HEK293 (cell line): Measurements from ENCODE around the gene TMSB15C.
"Not testable (repeated sequence)": the region's sequence is repeated elsewhere in the genome, so short reads cannot be mapped to it uniquely, and the experiment has no call there.

Source experiments
- CTCF ChIA-PET: fragments of 350-600 bp; formaldehyde crosslinking; extraction: SDS; loops from one replicate; lab custom pipeline; 2021; ENCODE audit warnings: antibody characterized with exemption; lab: Yijun Ruan, JAX
- POLR2A ChIA-PET: fragments of 300-600 bp; formaldehyde crosslinking; extraction: SDS; loops from one replicate; lab custom pipeline; 2020; ENCODE audit warnings: antibody characterized with exemption, inconsistent platforms; lab: Yijun Ruan, JAX
- H3K27ac ChIP-seq: fragments of 200-500 bp; sonication (Bioruptor generic); 2 replicates; pipeline ENCODE4 v1.5.1; 2014; ENCODE audit warnings: low read depth, low read length, control low read depth, inconsistent platforms; ENCODE audit errors: extremely low read depth
- H3K36me3 ChIP-seq, 2 experiments: fragments of 200-500 bp in 1 of 2; sonication (Bioruptor generic) in 1 of 2; 1 replicate in 1 of 2; 2 replicates in 1 of 2; pipeline ENCODE4 v1.5.1; 2014 to 2017; ENCODE audit warnings: inconsistent platforms in 2 of 2, low read length in 2 of 2; ENCODE audit not compliant: control insufficient read depth in 2 of 2, insufficient read depth in 1 of 2
- H3K4me1 ChIP-seq: fragments of 200-500 bp; sonication (Bioruptor generic); 2 replicates; pipeline ENCODE4 v1.5.1; 2014; ENCODE audit warnings: mild to moderate bottlenecking, low read length, inconsistent platforms; ENCODE audit not compliant: control insufficient read depth, insufficient read depth
- H3K4me3 ChIP-seq: 2 replicates; pipeline ENCODE4 v1.5.1; 2011; ENCODE audit warnings: low read depth, mild to moderate bottlenecking, control low read depth, low read length, moderate library complexity
- H3K9me3 ChIP-seq: fragments of 200-500 bp; sonication (Bioruptor generic); 2 replicates; pipeline ENCODE4 v1.5.1; 2014; ENCODE audit warnings: low read depth, low read length, inconsistent platforms; ENCODE audit not compliant: control insufficient read depth, insufficient read depth
- BCL11A ChIP-seq: fragments of 450-650 bp; formaldehyde crosslinking; IDR thresholded peaks from 2 replicates; pipeline ENCODE4 v1.5.1; 2016; ENCODE audit warnings: low read depth, missing biosample characterization, missing genetic modification characterization
- GLIS1 ChIP-seq: fragments of 450-650 bp; formaldehyde crosslinking; IDR thresholded peaks from 2 replicates; pipeline ENCODE4 v1.5.1; 2016; ENCODE audit warnings: missing biosample characterization, missing genetic modification characterization
- KLF1 ChIP-seq: fragments of 450-650 bp; formaldehyde crosslinking; IDR thresholded peaks from 2 replicates; pipeline ENCODE4 v1.5.1; 2016; ENCODE audit warnings: missing biosample characterization, missing genetic modification characterization
- SETDB1 ChIP-seq: IDR thresholded peaks from one replicate; pipeline ENCODE4 v1.6.1; 2017; ENCODE audit warnings: mild to moderate bottlenecking, low read length, moderate library complexity, mixed read lengths; ENCODE audit not compliant: insufficient read length
- SP2 ChIP-seq: fragments of 450-650 bp; formaldehyde crosslinking; IDR thresholded peaks from 2 replicates; pipeline ENCODE4 v1.5.1; 2016; ENCODE audit warnings: missing biosample characterization, missing genetic modification characterization
- WT1 ChIP-seq: fragments of 450-650 bp; formaldehyde crosslinking; IDR thresholded peaks from 2 replicates; pipeline ENCODE4 v1.5.1; 2016; ENCODE audit warnings: missing biosample characterization, missing genetic modification characterization
- YY1 ChIP-seq: fragments of 450-650 bp; formaldehyde crosslinking; IDR thresholded peaks from 2 replicates; pipeline ENCODE4 v1.5.1; 2018; ENCODE audit warnings: missing biosample characterization, missing genetic modification characterization
- ZBTB1 ChIP-seq: fragments of 450-650 bp; formaldehyde crosslinking; IDR thresholded peaks from 2 replicates; pipeline ENCODE4 v1.5.1; 2016; ENCODE audit warnings: missing biosample characterization, missing genetic modification characterization
- ZNF121 ChIP-seq: fragments of 450-650 bp; formaldehyde crosslinking; IDR thresholded peaks from 2 replicates; pipeline ENCODE4 v1.5.1; 2016; ENCODE audit warnings: missing biosample characterization, missing genetic modification characterization
- ZNF221 ChIP-seq: fragments of 450-650 bp; formaldehyde crosslinking; IDR thresholded peaks from 2 replicates; pipeline ENCODE4 v1.5.1; 2017; ENCODE audit warnings: missing biosample characterization, missing genetic modification characterization, borderline replicate concordance
- ZNF394 ChIP-seq: fragments of 450-650 bp; formaldehyde crosslinking; IDR thresholded peaks from 2 replicates; pipeline ENCODE4 v1.5.1; 2016; ENCODE audit warnings: missing biosample characterization, missing genetic modification characterization, mild to moderate bottlenecking, moderate library complexity, borderline replicate concordance
- ZNF48 ChIP-seq: fragments of 450-650 bp; formaldehyde crosslinking; IDR thresholded peaks from 2 replicates; pipeline ENCODE4 v1.5.1; 2016; ENCODE audit warnings: missing biosample characterization, missing genetic modification characterization
- ZNF544 ChIP-seq: fragments of 450-650 bp; formaldehyde crosslinking; IDR thresholded peaks from 2 replicates; pipeline ENCODE4 v1.5.0; 2017; ENCODE audit warnings: missing biosample characterization, missing genetic modification characterization
- ZNF571 ChIP-seq: fragments of 450-650 bp; formaldehyde crosslinking; IDR thresholded peaks from 2 replicates; pipeline ENCODE4 v1.5.0; 2017; ENCODE audit warnings: missing biosample characterization, missing genetic modification characterization
- ZNF626 ChIP-seq: fragments of 450-650 bp; sonication (Bioruptor Pico); formaldehyde crosslinking; IDR thresholded peaks from 2 replicates; pipeline ENCODE4 v1.5.1; 2018; ENCODE audit warnings: missing biosample characterization, missing genetic modification characterization, inconsistent platforms
- ZNF629 ChIP-seq: fragments of 450-650 bp; formaldehyde crosslinking; IDR thresholded peaks from 2 replicates; pipeline ENCODE4 v1.5.1; 2017; ENCODE audit warnings: missing biosample characterization, missing genetic modification characterization
- ZNF707 ChIP-seq: fragments of 450-650 bp; formaldehyde crosslinking; IDR thresholded peaks from 2 replicates; pipeline ENCODE4 v1.5.1; 2016; ENCODE audit warnings: missing biosample characterization, missing genetic modification characterization
- ZNF791 ChIP-seq: fragments of 450-650 bp; formaldehyde crosslinking; IDR thresholded peaks from 2 replicates; pipeline ENCODE4 v1.5.1; 2016; ENCODE audit warnings: missing biosample characterization, missing genetic modification characterization
- ZXDB ChIP-seq: fragments of 450-650 bp; formaldehyde crosslinking; IDR thresholded peaks from 2 replicates; pipeline ENCODE4 v1.5.1; 2016; ENCODE audit warnings: missing biosample characterization, missing genetic modification characterization

TMSB15C gene

GRCh38 chrX:104112326-104112951, 36.4 kb upstream of the TMSB15C start, which contains the start of gene ZCCHC18 (continued):
- peak; percentile 26; the same call in 1 of the 2 replicates for TF ChIP-seq GLIS1 (tag by site-specific recombination)
- no peak for TF ChIP-seq ZNF571 (tag by site-specific recombination)
- no peak for TF ChIP-seq ZBTB1 (tag by site-specific recombination)
- TF ChIP-seq WT1 (tag by site-specific recombination) = no peak
- no peak for TF ChIP-seq ZNF707
- no peak for TF ChIP-seq ZNF791 (tag by site-specific recombination)
- TF ChIP-seq ZNF629 (tag by site-specific recombination) = no peak
- peak; percentile 33; the same call in 1 of the 2 replicates for TF ChIP-seq KLF1 (tag by site-specific recombination)
- no peak for TF ChIP-seq ZNF221 (tag by site-specific recombination)
- no peak for TF ChIP-seq SETDB1
- TF ChIP-seq SP2 (tag by site-specific recombination) = peak; percentile 69
- no peak for TF ChIP-seq ZNF626 (tag by site-specific recombination)
- no peak for TF ChIP-seq ZNF48 (tag by site-specific recombination)
- peak; percentile 83 for TF ChIP-seq ZXDB
- no peak for TF ChIP-seq BCL11A

GRCh38 chrX:104110491-104111240, 34.6 kb upstream of the TMSB15C start:
- POLR2A ChIA-PET, H3K27ac ChIP-seq: not testable (repeated sequence)
- CTCF ChIA-PET = interaction anchor here (1.7 to 2.2 kb wide), 2 partner anchors 12 to 26 kb away, joined by 7 read pairs; no protein-coding TSS in a partner anchor

GRCh38 chrX:104108955-104109354, 32.9 kb upstream of the TMSB15C start:
- ChIA-PET POLR2A (no interaction called here), CTCF (interaction anchor here (1.7 kb wide), 1 partner anchor 10 kb away, joined by 7 read pairs; no protein-coding TSS in a partner anchor)
- no peaks in the 10 kb centered on the region for H3K9me3 ChIP-seq
- no peak overlapping the region for H3K4me3 ChIP-seq
- TF ChIP-seq ZNF544 (no peak), ZNF571 (tag by site-specific recombination) (no peak)
- H3K27ac ChIP-seq = no peak overlapping the region
- no peaks in the 10 kb centered on the region for H3K36me3 ChIP-seq
- no peaks in the 10 kb centered on the region for H3K4me1 ChIP-seq

More at GRCh38 chrX:104110491-104111240, 34.6 kb upstream of the TMSB15C start:
- H3K36me3 ChIP-seq, H3K9me3 ChIP-seq, H3K4me1 ChIP-seq, H3K4me3 ChIP-seq: not testable (repeated sequence)

GRCh38 chrX:104105330-104106262, 29.6 kb upstream of the TMSB15C start:
- Histone ChIP-seq H3K4me3 (no peak overlapping the region), H3K4me1 (no peaks in the 10 kb centered on the region), H3K9me3 (no peaks in the 10 kb centered on the region), H3K36me3 (no peaks in the 10 kb centered on the region), H3K27ac (no peak overlapping the region)
- no peak for TF ChIP-seq ZNF121 (tag by site-specific recombination)
- no peak for TF ChIP-seq ZNF394 (tag by site-specific recombination)
- TF ChIP-seq YY1 (tag by site-specific recombination) = no peak
- no peak for TF ChIP-seq ZNF48 (tag by site-specific recombination)
- POLR2A ChIA-PET = no interaction called here
- CTCF ChIA-PET = no interaction called here
